ENCODE results near the gene ISL2.

ISL2 gene

GRCh38 chr15:76341366-76342057, 4.9 kb downstream of the ISL2 start:
- no peak for DNase-seq

- DNase-seq, result no peak
These were observed 5.4 kb downstream of the ISL2 start for GRCh38 chr15:76342058-76342381.

GRCh38 chr15:76342382-76343201, 6.0 kb downstream of the ISL2 start:
- no peak for DNase-seq

- DNase-seq, result no peak
These were observed 6.9 kb downstream of the ISL2 start for GRCh38 chr15:76343313-76343996.

- no peak for DNase-seq
These were observed 8.5 kb downstream of the ISL2 start for GRCh38 chr15:76344893-76345582.

GRCh38 chr15:76345583-76345879, 9.0 kb downstream of the ISL2 start:
- no peak for DNase-seq

- no peak for DNase-seq
These were observed 9.5 kb downstream of the ISL2 start for GRCh38 chr15:76345880-76346668.

- no peak for DNase-seq
These were observed 10.3 kb downstream of the ISL2 start for GRCh38 chr15:76346669-76347481.

GRCh38 chr15:76347482-76348055, 11.0 kb downstream of the ISL2 start:
- no peak for DNase-seq

GRCh38 chr15:76349301-76350070, 12.9 kb downstream of the ISL2 start:
- no peak for DNase-seq

- DNase-seq, result no peak
These were observed 16.5 kb downstream of the ISL2 start for GRCh38 chr15:76353023-76353577.

GRCh38 chr15:76353903-76354302, 17.3 kb downstream of the ISL2 start:
- no peak for DNase-seq

- DNase-seq, result no peak
These were observed 18.4 kb downstream of the ISL2 start for GRCh38 chr15:76354823-76355440.

- DNase-seq, result no peak
These were observed 21.9 kb downstream of the ISL2 start for GRCh38 chr15:76358453-76358852.

- no peak for DNase-seq
These were observed 22.6 kb downstream of the ISL2 start for GRCh38 chr15:76359152-76359551.

- DNase-seq, result no peak
These were observed 23.8 kb downstream of the ISL2 start for GRCh38 chr15:76360416-76360815.

GRCh38 chr15:76363251-76363650, 26.7 kb downstream of the ISL2 start:
- DNase-seq, result no peak

GRCh38 chr15:76366714-76367113, 30.1 kb downstream of the ISL2 start:
- DNase-seq, result no peak

Measured in hypothalamus (tissue), 51 donors.